KMS-11 (cell line): ENCODE measurements around the gene TULP4.

ENCODE experiments used
- H2AFZ ChIP-seq: fragments of 200-600 bp; sonication (generic); 2 replicates; pipeline ENCODE4 v1.6.1; 2016; ENCODE audit warnings: antibody characterized with exemption, mixed run types, low read depth
- H3K27ac ChIP-seq: fragments of 200-600 bp; sonication (generic); 2 replicates; pipeline ENCODE4 v1.6.1; 2016; ENCODE audit warnings: mild to moderate bottlenecking, mixed run types
- H3K27me3 ChIP-seq: fragments of 200-600 bp; sonication (generic); 2 replicates; pipeline ENCODE4 v1.6.1; 2017; ENCODE audit warnings: mild to moderate bottlenecking, low read depth, mixed run types, moderate library complexity; ENCODE audit not compliant: insufficient read depth
- H3K36me3 ChIP-seq: fragments of 200-600 bp; sonication (generic); 2 replicates; pipeline ENCODE4 v1.6.1; 2017; ENCODE audit warnings: mild to moderate bottlenecking, mixed run types; ENCODE audit not compliant: insufficient read depth
- H3K4me1 ChIP-seq: fragments of 200-600 bp; sonication (generic); 2 replicates; pipeline ENCODE4 v1.6.1; 2016; ENCODE audit warnings: mild to moderate bottlenecking, low read depth, mixed run types; ENCODE audit not compliant: poor library complexity, severe bottlenecking
- H3K4me2 ChIP-seq: fragments of 200-600 bp; sonication (generic); 2 replicates; pipeline ENCODE4 v1.7.0; 2016; ENCODE audit warnings: mild to moderate bottlenecking, mixed run types
- H3K4me3 ChIP-seq: fragments of 200-600 bp; sonication (generic); IDR thresholded peaks from 2 replicates; pipeline ENCODE4 v1.6.1; 2017; ENCODE audit warnings: low read depth, low read length, mixed read lengths; ENCODE audit not compliant: insufficient read depth
- H3K79me2 ChIP-seq: fragments of 200-600 bp; sonication (generic); 2 replicates; pipeline ENCODE4 v1.6.1; 2016; ENCODE audit warnings: low read depth, mixed run types; ENCODE audit not compliant: insufficient read depth
- H3K9ac ChIP-seq: fragments of 200-600 bp; sonication (generic); 2 replicates; pipeline ENCODE4 v1.6.1; 2016; ENCODE audit warnings: mild to moderate bottlenecking, mixed run types
- H4K20me1 ChIP-seq: fragments of 200-600 bp; sonication (generic); 2 replicates; pipeline ENCODE4 v1.6.1; 2016; ENCODE audit warnings: mild to moderate bottlenecking, mixed run types; ENCODE audit not compliant: insufficient read depth
- CTCF ChIP-seq: fragments of 200-600 bp; sonication (generic); conservative IDR thresholded peaks from 2 replicates; pipeline ENCODE4 v1.6.1; 2017; ENCODE audit warnings: low read depth, mild to moderate bottlenecking, antibody characterized with exemption, low read length, moderate library complexity, mixed read lengths

Gene TULP4

GRCh38 chr6:158471339-158471738 is 159.1 kb downstream of the TULP4 start:
- Histone ChIP-seq H3K27me3 (no peaks in the 10 kb centered on the region), H3K4me1 (no peaks in the 10 kb centered on the region), H3K9ac (no peak overlapping the region), H3K4me2 (no peak overlapping the region), H3K4me3 (no peak overlapping the region), H3K36me3 (no peaks in the 10 kb centered on the region), H3K27ac (no peak overlapping the region), H2AFZ (no peak overlapping the region), H4K20me1 (no peaks in the 10 kb centered on the region), H3K79me2 (no peaks in the 10 kb centered on the region)
- TF ChIP-seq CTCF, result no peak

GRCh38 chr6:158472447-158472846 is 160.2 kb downstream of the TULP4 start:
- Histone ChIP-seq H4K20me1 (no peaks in the 10 kb centered on the region), H3K36me3 (no peaks in the 10 kb centered on the region), H3K79me2 (no peaks in the 10 kb centered on the region), H3K4me2 (no peak overlapping the region), H3K27me3 (no peaks in the 10 kb centered on the region), H2AFZ (no peak overlapping the region), H3K27ac (no peak overlapping the region), H3K4me1 (no peaks in the 10 kb centered on the region), H3K4me3 (no peak overlapping the region), H3K9ac (no peak overlapping the region)
- TF ChIP-seq CTCF, result no peak

GRCh38 chr6:158474961-158475343 is 162.7 kb downstream of the TULP4 start:
- H3K27me3 ChIP-seq, result no peaks in the 10 kb centered on the region
- no peak overlapping the region for H3K4me2 ChIP-seq
- H3K4me3 ChIP-seq, result no peak overlapping the region
- H3K79me2 ChIP-seq, result no peaks in the 10 kb centered on the region
- TF ChIP-seq CTCF, result no peak
- H3K4me1 ChIP-seq, result no peaks in the 10 kb centered on the region
- no peak overlapping the region for H2AFZ ChIP-seq
- H3K27ac ChIP-seq, result no peak overlapping the region
- H3K36me3 ChIP-seq, result no peaks in the 10 kb centered on the region
- H4K20me1 ChIP-seq, result no peaks in the 10 kb centered on the region
- H3K9ac ChIP-seq, result no peak overlapping the region

- Histone ChIP-seq H3K4me2 (no peak overlapping the region), H3K9ac (no peak overlapping the region), H3K27ac (no peak overlapping the region), H3K79me2 (no peaks in the 10 kb centered on the region), H3K27me3 (no peaks in the 10 kb centered on the region), H4K20me1 (no peaks in the 10 kb centered on the region), H3K4me3 (no peak overlapping the region), H2AFZ (no peak overlapping the region), H3K4me1 (no peaks in the 10 kb centered on the region), H3K36me3 (no peaks in the 10 kb centered on the region)
- TF ChIP-seq CTCF, result no peak
Observed at GRCh38 chr6:158475344-158476302, 163.4 kb downstream of the TULP4 start.
